Activated CD8-positive, alpha-beta memory T cell treated with anti-CD3 and anti-CD28 coated beads for 4 hours (primary cell): ENCODE measurements around the gene NAV2.

Experiments used
- DNase-seq, 2 donors: peaks; one replicate each; pipeline ENCODE4 v3.0.0-alpha.2; 2020; ENCODE audit warnings: low read depth in 2 of 2

The NAV2 gene

GRCh38 chr11:19832901-19833300, 120.3 kb downstream of the NAV2 start:
- no peak for DNase-seq

- DNase-seq = no peak
These were observed 122.1 kb downstream of the NAV2 start for GRCh38 chr11:19834771-19835170.

- DNase-seq = no peak
These were observed 124.0 kb downstream of the NAV2 start for GRCh38 chr11:19836666-19837065.

GRCh38 chr11:19838994-19839768, 126.5 kb downstream of the NAV2 start:
- no peak for DNase-seq

- no peak for DNase-seq
These were observed 128.3 kb downstream of the NAV2 start for GRCh38 chr11:19840961-19841360.

- DNase-seq = no peak
These were observed 129.9 kb downstream of the NAV2 start for GRCh38 chr11:19842505-19842904.

- DNase-seq = no peak
These were observed 130.4 kb downstream of the NAV2 start for GRCh38 chr11:19843079-19843478.

GRCh38 chr11:19844012-19844411, 131.4 kb downstream of the NAV2 start:
- DNase-seq = no peak

GRCh38 chr11:19844806-19845205, 132.2 kb downstream of the NAV2 start:
- no peak for DNase-seq

GRCh38 chr11:19845626-19846025, 133.0 kb downstream of the NAV2 start:
- DNase-seq = no peak

- no peak for DNase-seq
These were observed 134.1 kb downstream of the NAV2 start for GRCh38 chr11:19846654-19847305.

- no peak for DNase-seq
These were observed 135.6 kb downstream of the NAV2 start for GRCh38 chr11:19848219-19848618.

- no peak for DNase-seq
These were observed 136.6 kb downstream of the NAV2 start for GRCh38 chr11:19849107-19849789.

- no peak for DNase-seq
These were observed 137.4 kb downstream of the NAV2 start for GRCh38 chr11:19849947-19850593.

- DNase-seq = no peak
These were observed 139.7 kb downstream of the NAV2 start for GRCh38 chr11:19852288-19852687.

GRCh38 chr11:19853016-19853415, 140.4 kb downstream of the NAV2 start:
- DNase-seq = no peak

- no peak for DNase-seq
These were observed 141.3 kb downstream of the NAV2 start for GRCh38 chr11:19853920-19854319.

- no peak for DNase-seq
These were observed 148.5 kb downstream of the NAV2 start for GRCh38 chr11:19861171-19861570.

- no peak for DNase-seq
These were observed 149.5 kb downstream of the NAV2 start for GRCh38 chr11:19862091-19862490.

GRCh38 chr11:19864141-19865140, 151.8 kb downstream of the NAV2 start:
- no peak for DNase-seq

GRCh38 chr11:19866037-19866436, 153.4 kb downstream of the NAV2 start:
- no peak for DNase-seq
